DMS79 treated with DMSO at 0.1 percent for 48 hours (cell line): ENCODE data around the gene CCDC160.
"Not testable (repeated sequence)": the region's sequence is repeated elsewhere in the genome, so short reads cannot be mapped to it uniquely, and the experiment has no call there.

ENCODE experiments used
- DNase-seq: peaks from one replicate; lab custom pipeline; 2025; lab: John Stamatoyannopoulos, UW

The CCDC160 gene

DNA sequence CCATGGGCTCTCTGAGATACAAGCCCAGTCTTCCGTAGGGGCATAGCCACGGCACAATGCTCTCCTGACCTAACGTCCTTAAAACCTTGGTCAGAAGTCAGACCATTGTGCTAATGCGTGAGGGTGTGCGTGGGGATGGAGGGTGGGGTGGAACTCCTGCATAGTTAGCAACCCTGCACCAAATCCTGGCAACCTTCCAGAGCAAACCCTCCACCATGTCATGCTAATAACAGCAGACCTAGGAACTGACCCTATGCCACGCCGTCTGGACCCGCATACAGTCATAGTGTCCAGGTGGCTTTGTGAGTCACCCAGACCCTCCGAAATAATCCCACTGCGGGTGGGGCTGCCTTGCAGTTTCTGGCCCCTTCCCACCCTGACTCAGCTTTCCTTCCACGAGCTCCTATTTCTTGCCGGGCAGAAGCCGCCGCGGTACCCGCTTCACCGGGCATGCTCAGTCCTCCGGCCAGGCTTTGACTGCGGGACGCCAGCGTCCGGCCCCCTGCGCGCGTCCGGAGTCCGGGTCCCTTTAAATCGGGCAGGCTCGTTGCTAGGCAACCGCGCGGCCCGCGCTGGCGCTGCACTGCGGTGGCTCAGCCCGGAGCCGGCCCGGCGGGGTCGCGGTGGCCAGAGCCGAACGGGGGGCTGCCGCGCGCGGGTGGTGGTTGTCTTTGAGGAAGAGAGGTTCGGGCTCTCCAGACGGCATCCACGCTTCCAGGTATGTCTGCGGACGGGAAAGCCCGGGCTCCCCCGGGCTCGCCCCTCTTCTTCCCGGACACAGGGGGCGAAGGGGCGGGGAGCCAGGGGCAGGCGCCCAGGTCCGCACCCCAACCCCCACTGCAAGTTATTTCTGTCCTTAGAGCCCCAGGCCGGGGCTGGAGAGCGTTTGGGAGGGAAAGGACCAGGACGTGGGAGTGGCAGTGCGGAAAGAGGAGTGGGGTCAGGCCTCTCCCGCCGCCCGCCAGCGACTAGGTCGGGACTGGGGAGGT lies at the start of gene CCDC160:
CCDC160 (plus strand) TSS at position 557 of the 989 bp plus-strand sequence. CDS start 7,619 bp downstream, outside the sequence.
- no peak for DNase-seq

DNA sequence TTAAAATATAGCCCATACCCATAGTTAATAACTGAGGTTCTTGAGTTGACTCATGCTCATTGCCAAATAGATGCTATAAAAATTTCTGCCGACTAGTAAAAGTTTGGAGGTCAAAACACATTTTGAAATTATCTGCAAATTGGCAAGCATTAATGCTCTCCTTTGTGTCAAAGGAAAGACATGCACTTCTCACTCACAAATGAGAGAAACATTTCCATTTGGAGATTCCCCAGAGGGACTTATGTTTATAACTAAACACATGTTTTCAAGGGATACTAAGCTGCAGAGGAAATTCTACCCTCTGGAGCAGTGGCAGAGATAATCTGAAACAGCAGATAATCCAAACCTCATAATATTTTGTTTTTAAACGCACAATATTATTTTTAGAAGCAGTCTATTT lies 45.7 kb upstream of the CCDC160 start:
- DNase-seq, result no peak

DNA sequence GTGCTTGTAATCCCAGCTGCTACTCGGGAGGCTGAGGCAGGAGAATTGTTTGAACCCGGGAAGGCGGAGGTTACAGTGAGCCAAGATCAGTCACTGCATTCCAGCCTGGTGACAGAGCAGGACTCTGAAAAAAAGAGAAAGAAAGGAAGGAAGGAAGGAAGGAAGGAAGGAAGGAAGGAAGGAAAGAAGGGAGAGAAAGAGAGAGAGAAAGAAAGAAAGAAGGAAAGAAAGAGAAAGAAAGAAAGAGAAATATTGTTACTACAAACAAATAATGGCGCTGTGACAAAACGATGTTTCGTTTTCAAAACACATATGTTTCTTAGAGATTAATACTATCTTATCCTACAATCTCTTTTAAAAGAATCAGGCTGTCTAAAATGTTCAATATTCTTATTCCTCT lies 42.1 kb upstream of the CCDC160 start:
- DNase-seq, result no peak

- DNase-seq, result no peak
Observed at GRCh38 chrX:134202561-134202960, 34.4 kb upstream of the CCDC160 start.

- DNase-seq, result no peak
Observed at GRCh38 chrX:134206221-134206620, 30.8 kb upstream of the CCDC160 start.

GRCh38 chrX:134210465-134210864 lies 26.5 kb upstream of the CCDC160 start:
- no peak for DNase-seq

DNA sequence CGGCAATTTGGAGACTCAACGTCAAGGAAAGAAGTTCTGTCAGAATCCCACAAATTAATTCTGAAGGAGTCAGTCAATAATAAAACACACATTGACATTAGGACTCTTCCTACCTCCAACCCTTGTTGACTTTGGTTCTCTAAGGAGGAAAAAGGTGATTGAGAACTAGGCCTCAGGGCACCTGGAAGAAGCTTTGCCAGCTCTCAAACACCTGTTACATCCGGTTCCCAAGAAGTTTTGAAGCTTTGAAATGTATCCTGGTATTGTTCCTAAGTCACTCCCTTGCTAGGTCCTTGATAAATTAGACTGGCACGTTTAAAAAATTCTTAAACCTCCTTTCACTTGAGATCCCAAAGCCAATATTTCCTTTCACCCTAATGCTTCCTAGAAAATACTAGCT lies 1.7 kb upstream of the CCDC160 start:
- DNase-seq, result no peak

GRCh38 chrX:134238144-134238543 lies 1.2 kb downstream of the CCDC160 start:
- DNase-seq, result not testable (repeated sequence)

DNA sequence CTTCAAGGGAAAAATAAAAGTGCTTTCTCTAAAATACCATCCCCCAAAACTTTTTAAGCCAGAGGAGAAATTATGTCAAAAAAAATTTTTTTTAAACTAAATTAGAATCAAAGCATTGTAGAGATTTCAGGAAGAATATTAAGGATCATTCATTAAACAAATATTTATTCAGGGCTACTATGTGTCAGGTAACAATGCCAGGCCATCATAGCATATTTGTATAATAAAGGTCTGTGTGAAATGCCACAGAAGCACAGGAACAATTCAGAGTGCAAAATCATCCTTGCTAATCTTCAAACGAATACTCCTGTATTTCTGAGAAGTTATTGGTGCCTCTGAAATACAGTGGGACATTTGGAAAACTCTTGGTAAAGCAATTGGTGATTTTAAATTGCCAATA lies 2.0 kb downstream of the CCDC160 start:
- DNase-seq, result no peak

DNA sequence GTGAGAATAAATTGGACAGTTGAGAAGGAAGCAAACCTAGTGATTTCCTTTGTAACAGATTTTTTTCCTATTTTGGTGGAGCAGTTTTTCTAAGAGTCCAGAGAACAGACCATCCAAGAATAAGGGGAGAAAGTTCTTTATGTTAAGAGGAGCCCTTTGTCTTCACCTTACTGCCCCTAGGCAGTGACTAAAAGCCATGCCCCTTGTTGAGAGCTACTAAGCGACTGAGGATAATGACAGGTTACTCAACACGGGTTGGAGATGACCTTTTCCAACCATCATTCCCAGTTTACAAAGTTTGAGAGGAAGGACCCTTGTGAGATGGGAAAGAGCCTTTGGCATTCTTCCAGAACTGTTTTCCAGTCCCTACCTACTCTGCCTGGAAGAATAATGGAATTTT lies 3.2 kb downstream of the CCDC160 start:
- DNase-seq, result no peak

DNA sequence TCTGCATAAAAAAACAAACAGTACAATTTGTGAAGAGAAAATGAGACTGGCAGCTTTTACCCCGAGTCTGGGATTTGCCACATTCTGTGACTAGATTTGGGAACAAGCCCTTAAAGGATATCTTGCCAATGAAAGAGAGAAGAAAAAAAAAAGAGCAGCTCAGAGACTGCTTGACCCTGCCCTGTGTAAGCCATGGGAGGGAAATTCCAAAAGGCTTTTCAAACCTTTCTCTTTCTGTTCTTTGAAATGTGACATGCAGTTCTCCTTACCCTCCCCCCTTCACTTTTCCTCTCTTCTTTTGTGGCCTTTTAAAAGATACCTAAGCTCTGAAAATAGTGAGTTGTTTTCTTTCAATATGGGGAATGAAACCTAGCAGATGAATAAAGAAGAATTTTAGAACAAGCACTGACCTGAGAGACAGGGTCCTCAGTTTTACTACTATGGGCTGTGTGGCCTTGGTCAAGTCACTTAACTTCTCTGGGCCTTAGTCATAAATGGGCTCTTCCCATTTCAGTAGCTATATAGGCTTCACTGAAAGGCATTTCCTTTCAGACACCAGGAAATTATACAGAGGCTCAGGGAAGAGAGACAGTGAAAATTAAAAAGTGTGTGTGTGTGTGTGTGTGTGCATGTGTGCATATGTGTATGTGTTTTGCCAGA lies 5.1 kb downstream of the CCDC160 start:
- no peak for DNase-seq

DNA sequence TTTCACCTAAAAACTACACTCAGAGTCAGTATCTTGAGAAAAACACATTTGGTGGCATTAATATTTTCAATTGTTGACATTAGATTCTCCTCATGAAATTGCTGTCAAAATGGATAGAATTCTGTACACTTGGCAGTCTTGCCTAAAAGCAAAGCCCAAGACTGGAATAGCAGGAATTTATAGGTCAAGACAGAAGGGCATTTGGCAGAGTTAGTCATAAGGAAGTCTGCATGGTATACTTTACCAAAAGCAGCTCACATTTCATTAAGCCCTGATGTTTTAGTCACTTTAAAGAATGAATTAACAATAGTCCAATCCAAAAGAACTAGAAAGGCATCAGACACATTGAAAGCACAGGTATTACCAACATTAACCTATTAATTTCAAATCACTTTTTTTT lies 7.1 kb downstream of the CCDC160 start:
- DNase-seq, result no peak

DNA sequence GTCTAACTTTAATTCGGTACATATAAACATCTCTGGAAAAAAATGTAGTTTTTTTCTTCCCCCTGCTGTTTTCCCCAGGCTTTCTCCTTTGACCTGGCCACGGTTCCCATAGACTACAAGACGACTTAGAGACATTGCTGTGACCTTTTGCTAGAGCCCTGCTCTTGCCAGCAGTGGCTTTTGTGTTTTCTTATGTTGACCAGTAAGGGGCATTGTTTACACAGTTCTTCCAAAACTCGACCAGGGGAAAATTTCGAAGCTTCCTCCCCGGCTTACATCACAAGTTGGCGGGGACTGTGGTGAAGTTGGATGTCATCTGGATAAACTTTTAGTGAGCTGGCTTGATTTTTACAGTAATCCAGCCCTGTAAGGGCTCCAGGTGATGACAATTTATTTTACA lies 9.3 kb downstream of the CCDC160 start:
- DNase-seq, result no peak

DNA sequence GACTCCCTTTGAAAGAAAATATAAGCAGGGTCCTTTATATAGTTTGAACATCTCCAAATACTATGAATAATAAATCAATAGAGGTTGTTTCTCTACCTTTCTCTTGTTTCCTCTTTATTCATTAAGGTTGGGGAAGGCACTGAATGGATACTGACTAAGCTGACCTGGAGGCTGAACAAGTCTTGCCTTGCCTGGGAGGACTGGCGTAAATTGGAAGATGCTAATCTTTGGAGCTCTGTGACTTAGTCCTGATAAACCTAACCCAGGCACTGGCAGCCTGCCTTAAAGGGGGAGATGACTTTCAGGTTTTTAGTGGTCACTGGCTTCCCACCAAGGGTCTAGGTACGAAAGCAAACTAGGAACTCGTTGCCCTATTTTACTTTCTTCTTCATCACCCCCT lies 10.5 kb downstream of the CCDC160 start:
- no peak for DNase-seq

- DNase-seq, result no peak
Observed at GRCh38 chrX:134249241-134249640, 12.3 kb downstream of the CCDC160 start.

- DNase-seq, result no peak
Observed at GRCh38 chrX:134251241-134251640, 14.3 kb downstream of the CCDC160 start.

DNA sequence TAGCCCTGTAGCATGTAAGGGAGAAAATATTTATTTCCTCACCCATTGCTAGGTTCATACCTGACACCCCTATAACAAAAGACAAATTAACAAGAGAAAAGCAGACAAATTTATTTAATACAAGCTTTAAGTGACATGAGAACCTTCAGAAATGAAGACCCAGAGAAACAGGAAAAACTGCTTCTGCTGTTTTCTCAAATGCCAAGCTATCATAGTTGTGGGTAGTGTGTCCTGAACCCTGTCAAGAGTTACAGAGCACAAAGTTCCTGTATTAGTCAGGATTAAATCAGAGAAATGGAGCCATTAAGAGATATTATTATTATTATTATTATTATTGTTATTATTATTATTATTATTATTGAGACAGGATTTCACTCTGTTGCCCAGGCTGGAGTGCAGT lies 17.5 kb downstream of the CCDC160 start:
- DNase-seq, result no peak

DNA sequence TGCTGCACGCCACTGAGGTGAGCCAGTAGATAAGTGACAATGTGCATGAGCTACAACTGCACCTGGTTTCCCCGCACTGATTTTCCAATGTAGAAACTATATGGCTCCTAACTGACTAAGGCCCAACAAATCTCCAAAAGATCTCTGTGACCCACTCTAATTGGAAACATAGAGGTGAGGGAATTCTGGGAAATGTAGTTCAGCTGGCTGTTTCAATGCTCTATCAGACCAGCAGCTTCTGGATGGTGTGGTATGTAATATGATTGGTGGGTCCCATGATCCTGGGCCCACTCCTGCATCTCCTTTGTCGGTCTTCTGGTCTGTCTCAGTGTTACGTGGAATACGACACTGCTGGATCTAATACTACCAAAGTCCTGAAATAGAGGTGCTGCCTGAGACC lies 18.6 kb downstream of the CCDC160 start:
- DNase-seq, result no peak

DNA sequence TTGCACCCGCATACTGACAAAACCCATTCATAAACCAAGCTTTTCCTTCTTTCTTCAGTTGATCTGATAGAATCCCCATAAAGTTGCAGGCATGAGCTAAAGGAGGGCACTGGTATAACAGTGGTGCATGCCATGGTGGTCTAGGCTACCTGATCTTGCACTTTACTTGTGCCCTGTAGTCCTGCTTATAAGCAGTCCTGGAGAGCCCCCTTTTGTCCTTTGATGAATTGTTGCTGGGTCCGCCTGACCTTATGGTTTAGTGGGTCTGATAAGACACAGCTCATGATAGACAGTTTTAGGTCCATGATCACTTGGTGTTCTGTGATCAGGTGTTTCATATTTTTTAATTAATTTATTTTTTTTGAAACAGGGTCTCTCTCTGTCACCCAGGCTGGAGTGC lies 19.7 kb downstream of the CCDC160 start:
- no peak for DNase-seq

- DNase-seq, result no peak
Observed at GRCh38 chrX:134258202-134258601, 21.2 kb downstream of the CCDC160 start.

- DNase-seq, result not testable (repeated sequence)
Observed at GRCh38 chrX:134285934-134286333, 49.0 kb downstream of the CCDC160 start.

- no peak for DNase-seq
Observed at GRCh38 chrX:134287346-134287745, 50.4 kb downstream of the CCDC160 start.

GRCh38 chrX:134294548-134294947 lies 57.6 kb downstream of the CCDC160 start:
- no peak for DNase-seq
